GM23338 (cell line): ENCODE data around the gene TGOLN2. TPM values are rescaled to one million over a fixed set of nuclear protein-coding genes. Genes with fewer than 3 reads are reported as not detected.

Experiments
- CTCF ChIP-seq, 2 experiments: fragments of 200-600 bp in 1 of 2; sonication (generic) in 1 of 2; conservative IDR thresholded peaks; 2 replicates each; pipeline versions ENCODE4 v1.5.1 to v1.6.1; 2016 to 2017; ENCODE audit warnings: antibody characterized with exemption in 2 of 2, low read depth in 2 of 2, mild to moderate bottlenecking in 2 of 2, moderate library complexity in 1 of 2
- ETS1 ChIP-seq: IDR thresholded peaks from 2 replicates; pipeline ENCODE4 v1.6.1; 2016; ENCODE audit warnings: antibody characterized with exemption
- JUNB ChIP-seq: IDR thresholded peaks from one replicate; pipeline ENCODE4 v1.6.1; 2016; ENCODE audit warnings: antibody characterized with exemption; ENCODE audit not compliant: unreplicated experiment
- NANOG ChIP-seq: IDR thresholded peaks from 2 replicates; pipeline ENCODE4 v1.6.1; 2016; ENCODE audit warnings: antibody characterized with exemption, borderline replicate concordance
- STAT1 ChIP-seq: IDR thresholded peaks from one replicate; pipeline ENCODE4 v1.6.1; 2016; ENCODE audit warnings: antibody characterized with exemption; ENCODE audit not compliant: unreplicated experiment
- ZNF114 ChIP-seq: fragments of 250-450 bp; sonication (Bioruptor Pico); IDR thresholded peaks from 2 replicates; pipeline ENCODE4 v1.5.0; 2020; ENCODE audit warnings: mild to moderate bottlenecking, moderate library complexity
- ZNF331 ChIP-seq: fragments of 250-450 bp; sonication (Bioruptor Pico); IDR thresholded peaks from 2 replicates; pipeline ENCODE4 v1.5.0; 2020; ENCODE audit warnings: low read depth, mild to moderate bottlenecking, moderate library complexity
- ZNF462 ChIP-seq: fragments of 250-450 bp; sonication (Bioruptor Pico); IDR thresholded peaks from 2 replicates; pipeline ENCODE4 v1.5.0; 2020; ENCODE audit warnings: mild to moderate bottlenecking, moderate library complexity
- polyA plus RNA-seq: library from polyadenylated mRNA; unstranded; fragments of >200 nt; fragmentation: Nextera tagmentation; extraction: Ambion mirVana; gene quantifications from 2 replicates; pipeline ENCODE4 v1.2.1, GENCODE V29; 2016
- total RNA-seq: library from RNA; depleted of rRNA; stranded (reverse); fragments of >200 nt; shearing (Covaris generic); gene quantifications from 2 replicates; pipeline ENCODE4 v1.2.3, GENCODE V29; 2014

TGOLN2 gene
- total and polyA plus RNA-seq, 2 experiments from 2014 or later = 20.8 to 48.3 TPM

GRCh38 chr2:85340034-85340892 is 12.5 kb upstream of the TGOLN2 start (continued):
- TF ChIP-seq ZNF462 (CRISPR knock-in tag) = no peak
- TF ChIP-seq ZNF331 = no peak
- TF ChIP-seq ETS1 = no peak
- no peak for TF ChIP-seq CTCF (conservative IDR thresholded peaks at IDR 0.05; ENCODE audit: low read depth in 2 of 2)
- TF ChIP-seq NANOG = no peak
- TF ChIP-seq STAT1 = no peak
- TF ChIP-seq ZNF114 (CRISPR knock-in tag) = no peak
- no peak for TF ChIP-seq JUNB
